GM23338 (cell line): Measurements from ENCODE around the gene MARCHF10. TPM values are rescaled to one million over a fixed set of nuclear protein-coding genes. Genes with fewer than 3 reads are reported as not detected.

Experiments used
- ATAC-seq: fragments of 200-7000 bp; cut with Tn5 transposase; 3 replicates; pipeline ENCODE4 v1.9.1; 2020
- DNase-seq: peaks from one replicate; pipeline ENCODE4 v3.0.0-alpha.2; 2015; ENCODE audit warnings: low spot score
- H2AFZ ChIP-seq: fragments of 200-600 bp; sonication (generic); 2 replicates; pipeline ENCODE4 v1.8.0; 2016; ENCODE audit warnings: antibody characterized with exemption, mild to moderate bottlenecking, moderate library complexity
- H3F3A ChIP-seq: fragments of 200-600 bp; sonication (generic); replicated peaks from 2 replicates; pipeline ENCODE4 v1.8.0; 2017; ENCODE audit warnings: antibody characterized with exemption, mixed run types, low read depth
- H3K27ac ChIP-seq: fragments of 200-600 bp; sonication (generic); 2 replicates; pipeline ENCODE4 v1.6.1; 2016; ENCODE audit warnings: low read depth
- H3K27me3 ChIP-seq: fragments of 200-600 bp; sonication (generic); 2 replicates; pipeline ENCODE4 v1.8.0; 2016; ENCODE audit warnings: mild to moderate bottlenecking, mixed run types, moderate library complexity; ENCODE audit not compliant: insufficient read depth
- H3K36me3 ChIP-seq: fragments of 200-600 bp; sonication (generic); 2 replicates; pipeline ENCODE4 v1.8.0; 2016; ENCODE audit warnings: mild to moderate bottlenecking; ENCODE audit not compliant: insufficient read depth
- H3K4me1 ChIP-seq: fragments of 200-600 bp; sonication (generic); 2 replicates; pipeline ENCODE4 v1.8.0; 2016; ENCODE audit warnings: mild to moderate bottlenecking, moderate library complexity; ENCODE audit not compliant: insufficient read depth
- H3K4me2 ChIP-seq: fragments of 200-600 bp; sonication (generic); 2 replicates; pipeline ENCODE4 v1.7.1; 2017; ENCODE audit warnings: mixed run types
- H3K4me3 ChIP-seq: fragments of 200-600 bp; sonication (generic); 2 replicates; pipeline ENCODE4 v1.6.1; 2016; ENCODE audit warnings: mixed run types
- H3K79me2 ChIP-seq: fragments of 200-600 bp; sonication (generic); replicated peaks from 2 replicates; pipeline ENCODE4 v1.8.0; 2017; ENCODE audit warnings: mild to moderate bottlenecking; ENCODE audit not compliant: insufficient read depth
- H3K9me2 ChIP-seq: fragments of 200-600 bp; sonication (generic); 2 replicates; pipeline ENCODE4 v1.8.0; 2017; ENCODE audit not compliant: insufficient read depth
- H4K20me1 ChIP-seq: fragments of 200-600 bp; sonication (generic); replicated peaks from 2 replicates; pipeline ENCODE4 v1.8.0; 2017; ENCODE audit warnings: mild to moderate bottlenecking; ENCODE audit not compliant: insufficient read depth
- H3K27ac Mint-ChIP-seq: 2 replicates; pipeline ENCODE4 v1.8.0; 2020; ENCODE audit warnings: inconsistent platforms, mild to moderate bottlenecking, moderate library complexity, mixed read lengths
- H3K27me3 Mint-ChIP-seq: 3 replicates; pipeline ENCODE4 v1.8.0; 2022; ENCODE audit warnings: low read depth, mild to moderate bottlenecking, moderate library complexity, mixed read lengths, inconsistent platforms; ENCODE audit not compliant: insufficient read depth, poor library complexity
- H3K36me3 Mint-ChIP-seq: 3 replicates; pipeline ENCODE4 v1.8.0; 2021; ENCODE audit warnings: low read depth, mild to moderate bottlenecking, inconsistent platforms, moderate library complexity, mixed read lengths
- H3K4me1 Mint-ChIP-seq: 3 replicates; pipeline ENCODE4 v1.8.0; 2020; ENCODE audit warnings: mild to moderate bottlenecking, inconsistent platforms, mixed read lengths
- H3K4me3 Mint-ChIP-seq: 3 replicates; pipeline ENCODE4 v1.8.0; 2021; ENCODE audit warnings: moderate library complexity, mild to moderate bottlenecking, inconsistent platforms, mixed read lengths
- H3K9me3 Mint-ChIP-seq: 3 replicates; pipeline ENCODE4 v1.8.0; 2020; ENCODE audit warnings: moderate library complexity, mild to moderate bottlenecking, inconsistent platforms, mixed read lengths
- CREB1 ChIP-seq: fragments of 250-450 bp; sonication (Bioruptor Pico); IDR thresholded peaks from 2 replicates; pipeline ENCODE4 v1.5.0; 2020; ENCODE audit warnings: low read depth, mild to moderate bottlenecking, moderate library complexity
- EZH2 ChIP-seq: fragments of 200-600 bp; sonication (generic); IDR thresholded peaks from one replicate; pipeline ENCODE4 v1.8.0; 2017; ENCODE audit warnings: antibody characterized with exemption, mild to moderate bottlenecking, low read depth; ENCODE audit not compliant: unreplicated experiment
- NANOG ChIP-seq: IDR thresholded peaks from 2 replicates; pipeline ENCODE4 v1.6.1; 2016; ENCODE audit warnings: antibody characterized with exemption, borderline replicate concordance
- polyA plus RNA-seq: library from polyadenylated mRNA; unstranded; fragments of >200 nt; fragmentation: Nextera tagmentation; extraction: Ambion mirVana; gene quantifications from 2 replicates; pipeline ENCODE4 v1.2.1, GENCODE V29; 2016
- total RNA-seq: library from RNA; depleted of rRNA; stranded (reverse); fragments of >200 nt; shearing (Covaris generic); gene quantifications from 2 replicates; pipeline ENCODE4 v1.2.3, GENCODE V29; 2014
- TF ChIP-seq, protein P1 (sequence below): fragments of 250-450 bp; sonication (Bioruptor Pico); IDR thresholded peaks from 2 replicates; pipeline ENCODE4 v1.5.0; 2020; ENCODE audit warnings: mild to moderate bottlenecking, moderate library complexity

Gene MARCHF10
- total and polyA plus RNA-seq, 2 experiments from 2014 or later = 0.50 TPM; not detected in 1

DNA sequence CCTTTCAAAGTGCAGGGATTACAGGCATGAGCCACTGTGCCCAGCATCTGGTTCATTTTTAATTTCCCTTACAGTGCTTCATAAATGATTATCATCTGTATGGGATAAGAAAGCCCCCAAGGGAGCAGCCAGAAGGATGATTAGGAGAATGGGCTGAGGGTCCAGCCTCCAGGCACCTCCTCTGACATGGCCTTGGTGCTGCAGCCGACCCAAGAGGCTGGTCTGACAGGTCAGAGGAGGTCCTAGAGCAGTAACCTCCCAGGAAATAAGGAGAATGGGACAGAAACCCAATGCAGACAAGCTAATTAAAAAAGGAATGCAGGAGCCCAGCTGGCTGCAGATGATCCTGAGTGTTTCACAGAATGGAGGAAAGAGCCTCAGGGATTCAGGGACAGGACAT lies 151.7 kb downstream of the MARCHF10 start:
- peaks cover 11% of the 10 kb centered on the region; the same call in 2 of the 3 replicates for H3K36me3 Mint-ChIP-seq
- peaks cover 6% of the 10 kb centered on the region; the same call in 1 of the 2 replicates for H3K27me3 ChIP-seq

More for the DNA sequence above, 151.7 kb downstream of the MARCHF10 start:
- H4K20me1 ChIP-seq = no peaks in the 10 kb centered on the region
- Mint-ChIP-seq H3K9me3 (peaks cover 12% of the 10 kb centered on the region; the same call in 1 of the 3 replicates), H3K27ac (no peak overlapping the region), H3K4me1 (peaks cover 22% of the 10 kb centered on the region), H3K27me3 (peaks cover 20% of the 10 kb centered on the region), H3K4me3 (no peak overlapping the region)
- no peak for DNase-seq
- H3K79me2 ChIP-seq = no peaks in the 10 kb centered on the region
- H3K4me1 ChIP-seq = peaks cover 13% of the 10 kb centered on the region
- no peak overlapping the region for H2AFZ ChIP-seq
- no peaks in the 10 kb centered on the region for H3K9me2 ChIP-seq
- H3K27ac ChIP-seq = no peak overlapping the region
- no peaks in the 10 kb centered on the region for H3K36me3 ChIP-seq
- no peak overlapping the region for H3K4me2 ChIP-seq
- 0 out of 2 replicates have a peak, but pooled peaks cover 8% of the 10 kb centered on the region for H3F3A ChIP-seq
- TF ChIP-seq NANOG (no peak), EZH2 (no peak), CREB1 (no peak)
- TF ChIP-seq, protein P1, sequence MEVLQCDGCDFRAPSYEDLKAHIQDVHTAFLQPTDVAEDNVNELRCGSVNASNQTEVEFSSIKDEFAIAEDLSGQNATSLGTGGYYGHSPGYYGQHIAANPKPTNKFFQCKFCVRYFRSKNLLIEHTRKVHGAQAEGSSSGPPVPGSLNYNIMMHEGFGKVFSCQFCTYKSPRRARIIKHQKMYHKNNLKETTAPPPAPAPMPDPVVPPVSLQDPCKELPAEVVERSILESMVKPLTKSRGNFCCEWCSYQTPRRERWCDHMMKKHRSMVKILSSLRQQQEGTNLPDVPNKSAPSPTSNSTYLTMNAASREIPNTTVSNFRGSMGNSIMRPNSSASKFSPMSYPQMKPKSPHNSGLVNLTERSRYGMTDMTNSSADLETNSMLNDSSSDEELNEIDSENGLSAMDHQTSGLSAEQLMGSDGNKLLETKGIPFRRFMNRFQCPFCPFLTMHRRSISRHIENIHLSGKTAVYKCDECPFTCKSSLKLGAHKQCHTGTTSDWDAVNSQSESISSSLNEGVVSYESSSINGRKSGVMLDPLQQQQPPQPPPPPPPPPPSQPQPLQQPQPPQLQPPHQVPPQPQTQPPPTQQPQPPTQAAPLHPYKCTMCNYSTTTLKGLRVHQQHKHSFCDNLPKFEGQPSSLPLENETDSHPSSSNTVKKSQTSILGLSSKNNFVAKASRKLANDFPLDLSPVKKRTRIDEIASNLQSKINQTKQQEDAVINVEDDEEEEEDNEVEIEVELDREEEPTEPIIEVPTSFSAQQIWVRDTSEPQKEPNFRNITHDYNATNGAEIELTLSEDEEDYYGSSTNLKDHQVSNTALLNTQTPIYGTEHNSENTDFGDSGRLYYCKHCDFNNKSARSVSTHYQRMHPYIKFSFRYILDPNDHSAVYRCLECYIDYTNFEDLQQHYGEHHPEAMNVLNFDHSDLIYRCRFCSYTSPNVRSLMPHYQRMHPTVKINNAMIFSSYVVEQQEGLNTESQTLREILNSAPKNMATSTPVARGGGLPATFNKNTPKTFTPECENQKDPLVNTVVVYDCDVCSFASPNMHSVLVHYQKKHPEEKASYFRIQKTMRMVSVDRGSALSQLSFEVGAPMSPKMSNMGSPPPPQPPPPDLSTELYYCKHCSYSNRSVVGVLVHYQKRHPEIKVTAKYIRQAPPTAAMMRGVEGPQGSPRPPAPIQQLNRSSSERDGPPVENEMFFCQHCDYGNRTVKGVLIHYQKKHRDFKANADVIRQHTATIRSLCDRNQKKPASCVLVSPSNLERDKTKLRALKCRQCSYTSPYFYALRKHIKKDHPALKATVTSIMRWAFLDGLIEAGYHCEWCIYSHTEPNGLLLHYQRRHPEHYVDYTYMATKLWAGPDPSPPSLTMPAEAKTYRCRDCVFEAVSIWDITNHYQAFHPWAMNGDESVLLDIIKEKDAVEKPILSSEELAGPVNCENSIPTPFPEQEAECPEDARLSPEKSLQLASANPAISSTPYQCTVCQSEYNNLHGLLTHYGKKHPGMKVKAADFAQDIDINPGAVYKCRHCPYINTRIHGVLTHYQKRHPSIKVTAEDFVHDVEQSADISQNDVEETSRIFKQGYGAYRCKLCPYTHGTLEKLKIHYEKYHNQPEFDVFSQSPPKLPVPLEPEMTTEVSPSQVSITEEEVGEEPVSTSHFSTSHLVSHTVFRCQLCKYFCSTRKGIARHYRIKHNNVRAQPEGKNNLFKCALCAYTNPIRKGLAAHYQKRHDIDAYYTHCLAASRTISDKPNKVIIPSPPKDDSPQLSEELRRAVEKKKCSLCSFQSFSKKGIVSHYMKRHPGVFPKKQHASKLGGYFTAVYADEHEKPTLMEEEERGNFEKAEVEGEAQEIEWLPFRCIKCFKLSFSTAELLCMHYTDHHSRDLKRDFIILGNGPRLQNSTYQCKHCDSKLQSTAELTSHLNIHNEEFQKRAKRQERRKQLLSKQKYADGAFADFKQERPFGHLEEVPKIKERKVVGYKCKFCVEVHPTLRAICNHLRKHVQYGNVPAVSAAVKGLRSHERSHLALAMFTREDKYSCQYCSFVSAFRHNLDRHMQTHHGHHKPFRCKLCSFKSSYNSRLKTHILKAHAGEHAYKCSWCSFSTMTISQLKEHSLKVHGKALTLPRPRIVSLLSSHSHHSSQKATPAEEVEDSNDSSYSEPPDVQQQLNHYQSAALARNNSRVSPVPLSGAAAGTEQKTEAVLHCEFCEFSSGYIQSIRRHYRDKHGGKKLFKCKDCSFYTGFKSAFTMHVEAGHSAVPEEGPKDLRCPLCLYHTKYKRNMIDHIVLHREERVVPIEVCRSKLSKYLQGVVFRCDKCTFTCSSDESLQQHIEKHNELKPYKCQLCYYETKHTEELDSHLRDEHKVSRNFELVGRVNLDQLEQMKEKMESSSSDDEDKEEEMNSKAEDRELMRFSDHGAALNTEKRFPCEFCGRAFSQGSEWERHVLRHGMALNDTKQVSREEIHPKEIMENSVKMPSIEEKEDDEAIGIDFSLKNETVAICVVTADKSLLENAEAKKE = no peak
- H3K4me3 ChIP-seq = no peak overlapping the region
- ATAC-seq = no peak
